OCI-LY7 (cell line): ENCODE data around the gene RBBP5.

Source experiments
- CTCF ChIP-seq: fragments of 200-600 bp; sonication (generic); conservative IDR thresholded peaks from 2 replicates; pipeline ENCODE4 v1.5.1; 2014; ENCODE audit warnings: mild to moderate bottlenecking, antibody characterized with exemption, low read length, moderate library complexity, mixed read lengths
- EZH2phosphoT487 ChIP-seq: fragments of 200-600 bp; sonication (generic); IDR thresholded peaks from 2 replicates; pipeline ENCODE4 v1.6.1; 2018; ENCODE audit warnings: low read depth, borderline replicate concordance, mild to moderate bottlenecking, mixed run types, antibody characterized with exemption, low read length, moderate library complexity, mixed read lengths

GRCh38 chr1:205068457-205069040 is 53.2 kb downstream of the RBBP5 start:
- no peak for TF ChIP-seq CTCF
- TF ChIP-seq EZH2phosphoT487, result no peak
